PFSK-1 (cell line): ENCODE results near the gene MUC22.

Source experiments
- POLR2AphosphoS5 ChIP-seq: IDR thresholded peaks from 2 replicates; pipeline ENCODE4 v1.6.1; 2012; ENCODE audit warnings: low read depth, mild to moderate bottlenecking, control low read depth, low read length, moderate library complexity
- TAF1 ChIP-seq: IDR thresholded peaks from 2 replicates; pipeline ENCODE4 v1.6.1; 2012; ENCODE audit warnings: low read length, control low read depth, borderline replicate concordance; ENCODE audit not compliant: insufficient read depth

DNA sequence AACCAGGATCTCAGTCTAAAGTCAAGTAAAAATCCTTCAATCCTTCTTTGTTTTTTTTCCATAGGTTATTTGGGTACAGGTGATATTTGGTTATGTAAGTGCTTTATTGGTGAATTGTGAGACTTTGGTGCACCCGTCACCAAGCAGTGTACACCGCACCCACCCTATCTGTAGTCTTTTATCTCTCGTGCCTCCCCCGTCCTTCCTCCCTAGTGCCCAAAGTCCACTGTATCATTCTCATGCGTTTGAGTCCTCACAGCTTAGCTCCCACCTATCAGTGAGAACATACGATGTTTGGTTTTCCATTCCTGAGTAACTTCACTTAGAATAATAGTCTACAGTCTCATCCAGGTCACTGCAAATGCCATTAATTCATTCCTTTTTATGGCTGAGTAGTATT lies 879 bp downstream of the MUC22 start:
- TF ChIP-seq TAF1 = no peak
- no peak for TF ChIP-seq POLR2AphosphoS5
